GM18951 (cell line): ENCODE data around the gene DTNA.
"Not testable (repeated sequence)": the region's sequence is repeated elsewhere in the genome, so short reads cannot be mapped to it uniquely, and the experiment has no call there.

Experiments
- POLR2A ChIP-seq: IDR thresholded peaks from 4 replicates; pipeline ENCODE4 v1.6.1; 2011; ENCODE audit warnings: mild to moderate bottlenecking; ENCODE audit not compliant: insufficient read length, insufficient read depth; ENCODE audit errors: extremely low read depth
- in situ Hi-C: fragments of 300-500 bp; cut with MboI; formaldehyde crosslinking; loops from one replicate; pipeline ENCODE4 v1.12.0; 2022; ENCODE audit warnings: low sequenced_read_pairs, mixed read lengths, inconsistent platforms; ENCODE audit not compliant: unreplicated experiment

The DTNA gene

GRCh38 chr18:34704074-34704473 is 6.0 kb upstream of the DTNA start:
- no peak for TF ChIP-seq POLR2A
- in situ Hi-C loops, result no loop called here

DNA sequence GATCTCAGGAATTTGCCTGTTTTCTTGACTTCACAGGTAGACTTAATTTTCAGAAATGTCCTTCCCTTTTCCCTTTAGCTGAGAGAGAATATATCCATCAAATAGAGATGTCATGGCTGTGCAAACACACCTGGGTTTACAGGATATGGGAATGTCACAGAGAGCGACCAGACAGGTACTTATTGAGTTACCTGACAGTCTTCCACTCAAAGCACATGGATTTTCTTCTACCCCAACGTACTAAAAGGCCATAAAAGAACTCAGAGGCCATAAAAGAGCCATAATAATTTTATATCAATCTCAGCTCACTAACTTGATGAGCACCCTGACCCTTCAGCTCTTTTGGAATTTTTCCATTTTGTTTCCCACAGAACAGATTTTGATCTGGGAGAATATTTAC is 5.3 kb upstream of the DTNA start:
- TF ChIP-seq POLR2A, result no peak
- in situ Hi-C loops, result no loop called here

DNA sequence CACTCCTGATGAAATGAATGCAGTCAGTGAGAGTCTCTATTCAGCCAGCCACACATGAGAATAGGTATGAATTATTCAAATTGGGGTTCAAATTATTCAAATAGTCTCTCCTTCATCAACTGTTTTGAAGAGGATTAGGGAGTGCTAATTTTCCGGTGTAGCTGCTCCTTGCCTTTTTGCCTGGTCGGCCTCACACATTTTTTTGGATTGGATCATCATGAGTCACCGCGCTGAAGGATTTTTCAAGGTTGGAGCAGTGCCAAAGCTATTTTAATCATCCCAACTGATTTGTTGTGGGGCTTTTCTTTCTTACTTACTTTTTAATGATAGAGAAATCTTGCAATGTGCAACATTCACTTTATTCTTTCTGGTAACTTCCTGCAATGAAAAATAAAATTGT is 2.4 kb upstream of the DTNA start:
- no peak for TF ChIP-seq POLR2A
- in situ Hi-C loops, result no loop called here

DNA sequence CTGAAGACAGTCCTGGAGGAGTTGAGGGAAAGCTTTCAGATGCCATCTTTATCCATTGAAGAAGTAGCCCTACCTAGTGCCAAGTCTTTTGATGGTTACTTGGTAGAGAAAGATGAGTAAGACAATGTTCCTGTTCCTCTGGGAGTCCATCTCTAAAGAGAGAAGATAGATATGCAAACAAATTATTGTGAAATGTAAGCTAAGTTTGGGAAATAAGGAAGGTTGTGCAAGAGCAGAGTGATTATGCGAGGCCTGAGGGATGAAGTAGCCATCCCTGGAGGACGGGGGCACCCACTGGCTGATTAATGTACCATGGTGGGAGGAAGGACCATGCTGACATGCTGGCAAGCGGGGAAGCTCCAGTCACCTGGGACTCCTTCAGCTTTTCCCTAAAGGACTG is 994 bp upstream of the DTNA start:
- in situ Hi-C loops, result no loop called here

DNA sequence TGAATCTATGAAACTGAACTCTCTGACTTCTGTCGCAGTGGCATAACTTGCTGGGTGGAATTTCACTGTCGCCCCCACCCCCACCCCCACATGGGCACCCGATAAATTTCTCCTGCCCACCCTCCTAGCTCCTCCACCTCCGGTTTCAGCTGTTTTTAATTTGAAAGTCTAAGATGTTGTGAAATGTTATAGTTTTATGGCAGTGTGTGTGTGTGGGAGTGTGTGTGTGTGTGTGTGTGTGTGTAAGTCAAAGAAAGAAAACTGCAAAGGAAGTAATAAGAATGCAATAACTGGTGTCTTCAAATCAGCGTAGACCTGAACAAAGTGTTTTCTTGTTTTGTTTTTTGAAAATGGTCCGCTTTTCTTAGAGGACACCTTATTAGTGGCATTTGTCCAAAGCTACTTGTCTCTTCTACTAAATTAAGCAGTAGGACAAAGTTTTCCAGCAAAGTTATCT is 388 bp downstream of the DTNA start:
- TF ChIP-seq POLR2A, result no peak
- in situ Hi-C loops, result no loop called here

More for the DNA sequence above, 994 bp upstream of the DTNA start:
- no peak for TF ChIP-seq POLR2A

DNA sequence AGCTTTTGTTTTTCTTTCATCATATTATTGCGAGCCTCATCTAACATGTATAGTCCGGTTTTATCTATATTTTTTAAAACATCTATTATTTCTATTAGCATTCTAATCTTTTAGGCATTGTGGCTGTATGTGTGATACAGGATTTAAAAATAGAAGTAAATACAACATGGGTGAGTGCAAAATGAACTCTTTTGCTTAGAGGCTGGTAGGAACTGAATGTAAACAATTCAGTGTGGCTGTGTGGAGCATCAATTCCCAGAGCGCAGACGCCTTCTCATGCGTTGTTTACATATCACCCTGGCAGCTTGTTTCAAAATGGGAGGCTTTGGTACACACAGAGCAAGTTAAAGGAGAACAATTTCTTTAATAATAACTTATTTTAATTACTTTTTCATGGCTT is 836 bp downstream of the DTNA start:
- no peak for TF ChIP-seq POLR2A

DNA sequence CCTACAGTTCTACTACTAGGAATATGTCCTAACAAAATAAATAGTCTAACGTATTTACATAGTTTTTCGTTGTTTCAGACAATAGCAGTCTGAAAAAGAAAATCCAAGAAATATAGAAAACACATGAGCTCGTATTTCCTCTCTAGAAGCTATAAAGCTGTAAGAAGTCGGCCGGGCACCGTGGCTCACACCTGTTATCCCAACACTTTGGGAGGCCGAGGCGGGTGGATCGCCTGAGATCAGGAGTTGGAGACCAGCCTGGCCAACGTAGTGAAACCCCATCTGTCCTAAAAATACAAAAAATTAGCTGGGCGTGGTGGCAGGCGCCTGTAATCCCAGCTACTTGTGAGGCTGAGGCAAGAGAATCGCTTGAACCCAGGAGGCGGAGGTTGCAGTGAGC is 6.0 kb downstream of the DTNA start:
- in situ Hi-C loops, result not testable (repeated sequence)

More for the DNA sequence above, 836 bp downstream of the DTNA start:
- in situ Hi-C loops, result no loop called here

GRCh38 chr18:34718610-34719009 is 8.5 kb downstream of the DTNA start:
- in situ Hi-C loops, result no loop called here
- no peak for TF ChIP-seq POLR2A

- no peak for TF ChIP-seq POLR2A
- in situ Hi-C loops, result no loop called here
Observed at GRCh38 chr18:34720220-34720619, 10.1 kb downstream of the DTNA start.

- no peak for TF ChIP-seq POLR2A
- in situ Hi-C loops, result no loop called here
Observed at GRCh38 chr18:34723143-34723542, 13.0 kb downstream of the DTNA start.

DNA sequence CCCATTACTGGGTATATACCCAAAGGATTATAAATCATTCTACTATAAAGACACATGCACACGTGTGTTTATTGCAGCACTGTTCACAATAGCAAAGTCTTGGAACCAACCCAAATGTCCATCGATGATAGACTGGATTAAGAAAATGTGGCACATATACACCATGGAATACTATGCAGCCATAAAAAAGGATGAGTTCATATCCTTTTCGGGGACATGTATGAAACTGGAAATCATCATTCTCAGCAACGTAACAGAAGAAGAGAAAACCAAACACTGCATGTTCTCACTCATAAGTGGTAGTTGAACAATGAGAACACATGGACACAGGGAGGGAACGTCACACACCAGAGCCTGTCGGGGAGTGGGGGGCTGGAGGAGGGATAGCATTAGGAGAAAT is 15.6 kb downstream of the DTNA start:
- in situ Hi-C loops, result not testable (repeated sequence)

- in situ Hi-C loops, result no loop called here
- no peak for TF ChIP-seq POLR2A
Observed at GRCh38 chr18:34726286-34727004, 16.3 kb downstream of the DTNA start.

DNA sequence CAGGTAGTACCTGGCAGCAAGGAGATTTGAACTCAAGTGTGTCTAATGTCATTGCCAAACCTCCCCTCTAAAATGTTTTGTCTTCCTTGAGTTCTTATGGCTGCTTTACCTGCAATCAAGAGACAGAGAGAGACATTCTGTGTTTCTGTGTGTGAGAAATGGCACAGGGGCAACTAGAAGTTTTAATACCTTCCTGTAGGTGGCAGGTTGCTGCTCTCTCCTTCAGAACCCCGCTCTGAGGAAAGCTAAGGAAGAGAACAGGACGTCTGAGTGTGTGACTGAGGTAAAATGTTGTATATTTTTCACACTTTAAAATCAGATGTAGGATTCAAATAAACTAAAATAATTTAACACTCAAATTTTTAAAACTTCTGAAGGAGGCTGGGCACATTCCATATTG is 19.2 kb downstream of the DTNA start:
- TF ChIP-seq POLR2A, result no peak
- in situ Hi-C loops, result no loop called here

DNA sequence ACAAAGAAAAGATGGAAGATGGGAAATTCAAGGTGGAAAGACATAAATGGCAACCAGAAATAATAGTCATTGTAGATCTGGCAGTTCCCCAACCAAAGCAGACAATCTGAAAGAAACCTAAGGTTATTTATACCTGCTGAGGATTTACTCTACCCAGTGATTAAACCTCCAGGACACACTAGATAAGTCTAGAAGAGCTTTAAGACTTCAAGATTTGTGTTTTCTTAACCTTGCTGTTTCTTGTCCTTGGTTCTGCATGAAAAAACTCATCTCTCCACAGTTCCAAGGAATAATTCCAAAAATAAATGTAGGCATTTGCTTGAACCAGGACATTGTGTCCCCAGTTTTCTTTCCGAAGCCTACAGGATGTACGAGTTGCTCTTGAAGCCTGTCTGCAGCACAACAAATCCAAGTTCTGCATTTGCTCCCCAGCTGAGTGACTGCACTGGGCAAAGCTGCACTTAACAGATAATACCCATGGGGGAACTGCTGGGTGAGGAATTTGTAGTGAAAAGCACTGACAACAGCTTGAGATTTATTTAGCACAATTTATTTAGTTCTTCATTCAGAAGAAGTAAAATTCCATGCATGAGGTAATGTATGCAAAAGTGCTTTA is 19.8 kb downstream of the DTNA start:
- in situ Hi-C loops, result no loop called here
- TF ChIP-seq POLR2A, result no peak

DNA sequence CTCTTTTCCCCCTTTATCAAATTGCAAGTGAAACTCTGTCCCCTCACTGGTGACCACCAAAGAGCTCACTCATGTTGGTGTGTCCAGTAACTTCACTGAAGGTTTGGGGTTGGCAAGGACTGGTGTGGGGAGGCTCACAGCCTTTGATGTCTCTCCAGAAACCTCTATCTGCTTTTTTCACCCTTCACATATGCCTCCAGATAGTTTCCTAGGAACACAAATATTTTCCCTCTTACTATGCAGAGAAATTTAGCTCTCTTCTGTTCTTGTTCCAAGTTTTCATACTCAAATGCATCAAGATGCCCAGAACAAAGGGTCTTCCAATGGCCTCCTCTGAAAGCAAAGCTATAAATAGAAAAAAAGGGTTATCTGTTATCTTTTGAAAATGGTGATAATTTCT is 20.7 kb downstream of the DTNA start:
- in situ Hi-C loops, result no loop called here
- TF ChIP-seq POLR2A, result no peak

DNA sequence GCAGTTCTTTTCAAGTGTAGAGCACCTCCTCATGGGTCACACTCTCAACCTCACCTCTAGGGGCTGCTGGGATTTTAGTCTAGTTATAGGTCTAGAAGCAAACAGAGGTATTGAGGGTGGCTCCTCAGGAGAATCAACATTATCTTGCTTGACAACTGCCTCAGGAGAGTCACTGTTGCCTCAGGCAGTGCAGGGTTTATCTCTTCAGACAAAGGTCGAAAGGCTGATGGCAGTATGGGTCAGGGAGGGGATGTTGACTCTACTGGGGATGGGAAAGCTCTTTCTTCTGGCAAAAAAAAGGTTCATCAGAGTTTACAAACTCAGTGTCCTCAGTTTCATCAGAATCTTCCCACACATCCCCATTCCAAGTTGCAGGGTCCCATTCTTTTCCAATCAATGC is 24.0 kb downstream of the DTNA start:
- in situ Hi-C loops, result no loop called here
- no peak for TF ChIP-seq POLR2A

DNA sequence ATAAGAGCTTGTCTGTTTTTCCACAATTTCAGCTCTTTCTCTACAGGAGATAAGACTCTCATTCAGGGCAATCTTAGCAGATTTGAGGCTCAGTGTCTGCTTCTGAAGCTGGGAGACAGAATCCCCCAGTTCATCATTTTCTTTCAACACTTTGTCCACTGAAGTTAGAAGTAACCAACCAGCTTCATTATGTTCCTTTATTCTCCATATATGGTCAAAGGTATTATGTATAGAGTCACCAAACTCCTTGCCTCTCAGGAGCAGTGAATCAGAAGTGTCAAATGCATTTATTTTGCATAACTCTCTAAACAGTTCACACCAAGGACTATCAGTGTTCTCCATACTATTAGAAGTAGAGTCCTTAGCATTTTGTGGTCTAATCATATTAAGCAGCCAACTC is 24.4 kb downstream of the DTNA start:
- in situ Hi-C loops, result not testable (repeated sequence)
